GM19239 (cell line): ENCODE measurements around the gene CARD10.
"Not testable (repeated sequence)": the region's sequence is repeated elsewhere in the genome, so short reads cannot be mapped to it uniquely, and the experiment has no call there.

Experiments
- DNase-seq: peaks from one replicate; pipeline ENCODE4 v3.0.0; 2011; ENCODE audit warnings: low spot score; ENCODE audit not compliant: insufficient read length
- FAIRE-seq: peaks from 2 replicates; lab custom pipeline; 2011; peaks lifted over from hg19 to GRCh38; lab: Jason Lieb, UNC

CARD10 gene

DNA sequence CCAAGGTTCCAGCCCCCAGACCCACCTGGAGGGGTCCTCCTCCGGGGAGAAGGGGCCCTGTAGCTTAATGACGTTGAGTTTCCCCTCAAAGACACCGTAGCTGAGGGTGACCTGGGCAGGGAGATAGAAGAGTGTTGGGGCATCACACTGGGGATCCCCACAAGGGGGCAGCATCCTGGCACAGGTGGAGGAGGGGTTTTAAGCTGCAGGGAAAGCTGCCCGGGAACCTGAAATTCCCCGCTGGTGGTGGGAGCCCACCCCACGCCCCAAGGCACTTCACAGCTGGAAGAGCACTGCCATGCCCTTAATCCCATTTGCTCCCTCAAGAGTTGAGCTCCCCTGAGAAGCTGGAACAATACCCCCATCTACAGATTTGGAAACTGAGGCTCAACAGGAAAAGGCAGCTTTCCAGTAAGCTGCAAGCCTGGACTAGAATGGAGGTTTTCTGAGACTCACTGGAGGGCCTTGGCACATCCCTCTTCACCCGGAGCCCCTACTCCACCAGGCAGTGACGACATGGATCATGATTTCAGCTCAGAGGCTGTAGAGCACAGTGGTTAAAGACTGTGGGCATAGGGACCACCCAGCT is 46.7 kb downstream of the CARD10 start:
- DNase-seq = peak; percentile 60
- no peak for FAIRE-seq

DNA sequence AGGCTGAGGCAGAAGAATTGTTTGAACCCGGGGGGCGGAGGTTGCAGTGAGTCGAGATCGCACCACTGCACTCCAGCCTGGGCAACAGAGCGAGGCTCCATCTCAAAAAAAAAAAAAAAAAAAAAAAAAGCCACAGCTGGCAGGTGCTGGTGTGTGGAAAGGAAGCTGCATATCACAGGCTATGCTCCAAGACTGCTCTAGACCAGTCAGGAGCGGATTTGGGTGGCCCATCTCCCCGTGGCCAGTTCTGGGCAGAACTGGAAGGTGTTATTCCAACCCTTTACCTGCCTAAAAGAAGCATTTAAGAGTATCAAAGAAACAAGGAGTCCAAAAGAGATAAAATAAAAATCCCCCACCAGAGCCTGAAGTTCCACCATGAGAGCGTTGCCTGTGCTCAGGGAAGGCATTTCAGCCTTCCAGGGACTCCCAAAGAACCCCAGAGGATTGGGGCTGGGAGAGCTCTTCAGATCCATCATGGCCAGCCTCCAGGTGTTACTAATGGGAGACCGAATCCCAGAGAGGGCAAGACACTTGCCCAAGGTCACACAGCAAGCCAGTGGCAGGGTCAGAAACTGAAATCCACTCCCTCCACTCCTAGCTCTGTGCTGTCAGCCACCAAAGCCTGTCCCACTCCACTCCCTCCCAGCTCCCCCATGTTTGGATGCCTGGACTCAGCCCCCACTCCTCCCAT is 47.3 kb downstream of the CARD10 start:
- DNase-seq = no peak
- FAIRE-seq = no peak

DNA sequence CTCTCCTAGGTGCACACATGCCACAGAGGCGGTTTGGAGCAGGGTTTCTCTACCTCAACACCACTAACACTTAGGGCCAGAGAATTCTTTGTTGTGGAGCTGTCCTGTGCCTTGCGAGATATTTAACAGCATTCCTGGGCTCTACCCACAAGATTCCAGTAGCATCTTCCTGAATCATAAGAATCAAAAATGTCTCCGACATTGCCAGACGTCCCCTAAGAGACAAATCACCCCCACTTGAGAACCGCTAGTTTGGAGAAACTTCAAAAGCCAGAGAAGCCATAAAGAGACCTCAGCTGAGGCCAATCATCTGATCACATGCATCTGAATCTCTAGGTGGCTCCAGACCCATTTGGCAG is 49.1 kb downstream of the CARD10 start:
- FAIRE-seq = no peak
- DNase-seq = no peak

DNA sequence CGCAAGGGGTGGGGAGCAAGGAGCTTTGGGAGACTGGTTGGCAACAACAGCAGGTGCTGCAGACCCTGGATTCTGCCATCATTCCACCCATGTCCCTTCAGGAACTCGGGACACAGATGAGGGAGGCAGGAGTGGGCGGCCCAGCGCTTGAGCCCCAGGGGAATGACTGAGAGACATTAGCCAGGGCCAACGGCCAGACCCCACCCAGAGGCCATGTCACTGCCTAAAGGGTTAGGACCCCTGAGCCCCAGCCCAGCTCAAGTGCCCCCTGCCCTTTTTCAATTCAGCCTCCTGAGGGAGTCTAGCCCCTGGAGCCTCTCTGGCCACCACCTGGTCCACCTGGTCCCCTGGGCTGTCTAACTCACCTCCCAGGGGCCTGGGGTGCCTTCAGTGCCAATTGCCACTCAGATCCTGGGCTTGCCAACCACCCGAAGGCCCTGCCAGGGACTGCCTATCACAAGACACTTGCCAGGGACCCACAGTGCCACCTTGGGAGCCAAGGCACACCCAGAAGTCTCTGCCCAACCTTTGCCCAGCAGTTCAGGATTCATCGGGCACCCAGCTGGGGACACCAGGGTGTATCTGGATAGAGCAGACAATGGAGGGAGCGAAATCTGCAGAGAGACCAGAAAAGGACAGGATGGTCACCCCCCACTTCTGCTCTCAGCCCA is 49.7 kb downstream of the CARD10 start:
- DNase-seq (no peak), FAIRE-seq (no peak)

DNA sequence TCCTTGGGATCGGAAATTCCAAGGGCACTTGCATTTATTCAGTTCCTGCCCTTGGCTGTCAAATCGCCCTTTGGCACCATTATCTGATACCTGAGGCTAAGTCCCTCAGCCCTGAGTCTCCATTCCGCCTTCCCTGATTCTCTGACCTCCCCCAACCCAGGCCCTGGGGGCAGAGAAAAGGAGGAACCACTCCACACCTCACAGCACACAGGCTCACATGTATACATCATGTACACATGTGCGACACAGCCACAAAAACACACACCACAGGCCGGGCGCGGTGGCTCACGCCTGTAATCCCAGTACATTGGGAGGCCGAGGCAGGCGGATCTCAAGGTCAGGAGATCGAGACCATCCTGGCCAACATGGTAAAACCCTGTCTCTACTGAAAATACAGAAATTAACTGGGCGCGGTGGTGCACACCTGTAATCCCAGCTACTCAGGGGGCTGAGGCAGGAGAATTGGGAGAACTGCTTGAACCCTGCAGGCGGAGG is 51.0 kb downstream of the CARD10 start:
- DNase-seq, FAIRE-seq: not testable (repeated sequence)

DNA sequence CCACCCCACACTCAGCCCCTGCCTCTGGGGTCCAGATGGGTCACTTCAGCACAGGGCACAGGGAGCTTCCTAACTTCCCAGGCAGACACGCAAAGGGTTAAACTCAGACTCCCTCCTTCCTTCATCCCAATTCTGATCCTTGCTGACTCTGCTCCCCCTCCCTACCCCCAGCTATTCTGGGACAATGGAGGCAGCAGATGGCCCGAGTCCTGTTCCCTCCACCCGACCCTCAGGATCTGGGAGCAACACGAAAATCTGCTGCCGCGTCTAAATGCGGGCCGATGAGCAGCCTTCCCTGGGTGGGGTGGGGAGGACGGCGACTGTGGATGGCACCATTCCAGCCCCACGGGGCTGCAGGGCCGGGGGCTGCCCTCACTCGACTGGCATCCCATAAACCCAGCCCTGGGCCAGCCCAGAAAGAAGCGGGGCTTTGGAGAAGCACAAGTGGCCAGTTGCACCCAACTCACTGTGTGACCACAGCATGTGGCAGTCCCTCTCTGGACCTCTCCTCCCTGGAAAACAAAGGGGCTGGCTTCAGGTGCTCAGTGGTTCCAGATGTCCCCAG is 51.7 kb downstream of the CARD10 start:
- DNase-seq = no peak
- FAIRE-seq = no peak

DNA sequence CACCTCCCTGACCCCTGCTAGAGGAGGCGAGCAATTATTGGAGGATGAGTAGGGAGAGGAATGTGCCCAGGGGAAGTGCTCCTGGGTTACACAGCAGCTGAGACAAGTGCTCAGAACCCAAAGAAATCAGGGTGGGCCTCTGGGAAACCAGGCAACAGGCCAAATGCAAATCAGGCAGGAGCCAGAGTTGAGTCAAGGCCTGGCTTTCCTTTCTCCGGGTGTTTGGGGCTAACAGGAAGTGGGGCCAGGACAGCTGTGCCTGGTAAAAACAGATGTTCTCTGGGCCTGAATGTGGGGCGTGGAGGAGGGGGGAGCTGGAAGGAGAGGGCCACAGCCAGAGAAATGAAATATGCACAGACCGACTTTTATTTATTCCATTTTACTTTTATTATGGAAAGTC is 55.0 kb downstream of the CARD10 start:
- DNase-seq = peak; percentile 67
- peak; percentile 74 for FAIRE-seq

DNA sequence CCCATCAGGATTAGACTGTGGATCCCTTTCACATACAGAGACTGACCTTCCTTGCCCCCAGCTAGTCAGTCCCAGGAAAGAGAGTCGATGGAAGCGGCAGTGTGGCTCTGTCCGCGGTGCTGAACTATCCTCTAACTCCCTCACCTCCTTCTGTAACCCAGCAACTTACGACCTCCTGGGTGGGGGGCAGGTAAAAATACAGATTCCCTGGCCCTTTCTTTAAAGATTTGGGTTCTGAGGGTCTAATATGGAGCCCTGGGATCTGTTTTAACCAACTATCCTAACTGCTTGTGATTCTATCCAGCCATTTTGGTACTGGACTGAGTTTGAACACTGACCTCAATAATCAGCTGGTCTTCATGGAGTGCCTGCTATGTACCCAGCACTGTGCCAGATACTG is 56.2 kb downstream of the CARD10 start:
- FAIRE-seq = no peak
- no peak for DNase-seq

DNA sequence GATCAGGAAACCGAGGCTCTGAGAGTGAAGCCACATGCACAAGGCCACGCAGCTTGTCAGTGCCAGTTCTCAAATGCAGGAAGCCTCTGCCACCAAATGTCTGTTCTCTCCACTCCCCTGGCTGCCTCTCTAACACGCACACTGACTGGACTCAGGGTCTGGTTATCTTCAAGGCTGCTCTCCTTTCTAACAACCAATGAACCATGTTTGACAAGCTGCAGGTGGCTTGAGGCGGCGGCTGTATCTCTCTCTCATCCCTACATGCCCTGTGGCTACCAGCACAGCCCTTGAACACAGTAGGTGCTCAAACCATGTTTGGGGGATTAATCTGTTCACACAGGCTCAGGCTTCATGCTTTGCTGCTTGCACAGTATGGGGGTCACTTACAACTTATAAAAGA is 56.8 kb downstream of the CARD10 start:
- FAIRE-seq (no peak), DNase-seq (no peak)

DNA sequence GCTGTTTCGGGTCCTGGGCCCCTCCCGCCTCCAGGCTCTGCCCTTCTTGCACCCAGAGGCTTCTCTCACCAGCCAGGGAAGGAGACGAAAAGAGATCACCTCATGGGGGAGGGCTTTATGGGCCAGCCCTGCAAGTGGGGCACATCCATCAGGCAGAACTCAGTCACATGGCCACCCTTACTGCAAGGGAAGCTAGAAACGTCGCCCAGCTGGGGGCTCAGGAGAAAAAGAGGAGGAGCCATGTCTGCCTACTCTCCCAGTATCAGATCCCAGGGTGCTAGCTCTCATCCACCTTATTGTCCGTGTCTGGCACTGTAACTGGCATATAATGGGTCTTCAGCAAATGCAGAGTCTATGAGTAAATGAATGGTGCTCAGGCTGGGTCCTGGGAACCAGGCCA is 57.3 kb downstream of the CARD10 start:
- no peak for FAIRE-seq
- DNase-seq = no peak

DNA sequence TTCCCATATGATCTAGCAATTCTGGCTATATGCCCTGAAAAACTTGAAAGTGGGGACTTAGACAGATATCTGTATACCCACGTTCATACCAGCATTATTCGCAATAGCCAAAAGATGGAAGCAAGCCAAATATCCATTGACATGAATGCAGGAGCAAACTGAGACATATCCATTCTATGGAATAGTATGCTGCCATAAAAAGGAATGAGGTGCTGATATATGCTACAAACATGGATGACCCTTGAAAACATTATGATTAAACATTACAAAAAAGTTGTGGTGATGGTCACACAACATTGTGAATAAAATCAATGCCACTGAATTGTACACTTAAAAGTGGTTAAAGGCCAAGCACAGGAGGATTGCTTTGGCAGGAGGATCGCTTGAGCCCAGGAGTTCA is 58.5 kb downstream of the CARD10 start:
- DNase-seq (no peak), FAIRE-seq (no peak)

DNA sequence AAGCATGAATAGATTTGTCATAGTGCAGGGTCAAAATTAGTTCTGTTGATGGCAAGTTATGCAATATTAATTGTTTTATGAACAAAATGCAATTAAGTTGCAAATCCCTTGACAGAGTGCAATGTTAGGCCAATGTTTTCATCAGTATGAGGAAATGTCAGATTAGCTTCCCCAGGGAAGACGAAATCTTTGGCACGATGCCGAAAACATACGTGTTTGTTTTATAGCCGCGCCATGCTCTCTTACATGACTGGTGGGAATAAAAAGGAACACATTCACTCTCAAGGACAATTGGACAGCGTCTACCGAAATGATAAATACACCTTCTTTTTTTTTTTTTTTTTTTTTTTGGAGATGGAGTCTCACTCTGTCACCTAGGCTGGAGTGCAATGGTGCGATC is 60.0 kb downstream of the CARD10 start:
- no peak for DNase-seq
- no peak for FAIRE-seq

DNA sequence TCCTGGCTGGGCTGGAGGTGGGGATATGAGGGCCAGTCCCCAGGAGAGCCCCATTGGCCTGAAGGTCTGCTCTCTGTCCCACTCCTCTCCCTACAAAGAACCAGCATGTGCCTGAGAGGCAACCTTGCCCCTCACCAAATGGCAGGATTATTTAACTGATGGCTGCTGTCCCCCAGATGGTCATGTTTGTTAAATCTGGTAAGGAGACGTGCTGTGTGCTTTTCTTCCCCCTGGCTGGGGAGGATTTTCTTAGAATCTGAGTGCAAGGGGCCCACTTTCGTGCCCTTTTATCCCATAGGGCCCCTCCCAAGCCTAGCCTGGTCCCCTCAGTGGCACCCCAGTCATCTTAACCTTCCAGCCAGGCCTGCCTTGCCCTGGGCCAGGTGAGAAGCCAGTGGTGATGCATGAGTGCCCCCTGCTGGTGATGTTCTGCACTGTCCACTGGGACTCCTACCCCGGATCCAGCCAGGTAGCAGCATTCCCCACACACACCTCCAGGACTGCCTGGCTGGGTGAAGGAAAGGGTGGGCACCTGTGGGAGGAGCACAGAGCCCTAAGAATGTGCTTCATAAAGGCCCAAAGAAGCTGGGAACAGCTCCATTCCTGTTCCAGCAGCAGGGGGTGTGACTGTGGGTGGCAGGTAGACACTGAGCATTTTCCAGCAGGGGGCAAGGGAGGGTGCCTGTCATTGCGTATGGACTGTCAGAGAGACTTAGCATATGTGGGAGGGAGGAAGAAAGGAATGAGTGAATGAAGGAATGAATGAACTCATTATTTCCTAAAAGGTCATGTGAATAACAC is 61.9 kb downstream of the CARD10 start:
- FAIRE-seq (peak; percentile 90), DNase-seq (peak; percentile 82)

DNA sequence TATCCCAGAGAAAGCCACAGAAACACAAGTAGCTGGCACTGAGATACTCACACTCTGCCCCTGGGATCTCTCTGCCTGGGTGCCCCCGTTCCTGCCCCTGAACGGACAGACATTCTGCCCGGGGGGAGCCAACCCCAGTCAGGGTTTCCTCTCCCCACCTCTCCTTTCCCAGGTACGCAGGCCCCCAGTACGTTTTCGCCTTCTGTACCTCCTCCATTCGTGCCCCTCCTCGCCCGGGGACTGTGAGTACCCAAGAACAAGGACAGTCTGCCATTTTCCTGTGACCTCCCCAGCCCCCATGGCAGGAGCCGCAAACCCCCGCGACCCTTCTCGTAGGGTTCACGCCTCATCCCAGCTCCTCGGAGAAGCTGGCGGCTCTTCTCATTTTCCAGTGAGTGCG is 62.9 kb downstream of the CARD10 start:
- DNase-seq = no peak
- no peak for FAIRE-seq

DNA sequence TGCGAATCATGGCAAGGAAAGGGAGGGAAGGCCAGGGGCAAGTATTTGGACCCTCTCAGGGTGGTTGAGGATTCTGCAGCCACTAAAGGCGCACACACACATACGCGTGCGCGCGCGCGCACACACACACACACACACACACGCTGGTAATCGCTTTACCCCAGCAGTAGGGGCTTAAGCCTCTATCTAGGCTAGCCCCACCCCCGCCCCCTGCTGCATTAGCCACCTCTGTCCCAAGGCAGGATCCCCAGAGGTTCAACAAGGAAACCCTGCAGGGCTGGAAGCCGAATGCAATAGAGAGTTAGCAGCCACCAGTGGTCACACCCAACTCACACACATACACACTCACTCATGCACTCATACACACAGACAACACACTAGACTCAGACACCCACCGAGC is 63.3 kb downstream of the CARD10 start:
- FAIRE-seq (no peak), DNase-seq (no peak)

DNA sequence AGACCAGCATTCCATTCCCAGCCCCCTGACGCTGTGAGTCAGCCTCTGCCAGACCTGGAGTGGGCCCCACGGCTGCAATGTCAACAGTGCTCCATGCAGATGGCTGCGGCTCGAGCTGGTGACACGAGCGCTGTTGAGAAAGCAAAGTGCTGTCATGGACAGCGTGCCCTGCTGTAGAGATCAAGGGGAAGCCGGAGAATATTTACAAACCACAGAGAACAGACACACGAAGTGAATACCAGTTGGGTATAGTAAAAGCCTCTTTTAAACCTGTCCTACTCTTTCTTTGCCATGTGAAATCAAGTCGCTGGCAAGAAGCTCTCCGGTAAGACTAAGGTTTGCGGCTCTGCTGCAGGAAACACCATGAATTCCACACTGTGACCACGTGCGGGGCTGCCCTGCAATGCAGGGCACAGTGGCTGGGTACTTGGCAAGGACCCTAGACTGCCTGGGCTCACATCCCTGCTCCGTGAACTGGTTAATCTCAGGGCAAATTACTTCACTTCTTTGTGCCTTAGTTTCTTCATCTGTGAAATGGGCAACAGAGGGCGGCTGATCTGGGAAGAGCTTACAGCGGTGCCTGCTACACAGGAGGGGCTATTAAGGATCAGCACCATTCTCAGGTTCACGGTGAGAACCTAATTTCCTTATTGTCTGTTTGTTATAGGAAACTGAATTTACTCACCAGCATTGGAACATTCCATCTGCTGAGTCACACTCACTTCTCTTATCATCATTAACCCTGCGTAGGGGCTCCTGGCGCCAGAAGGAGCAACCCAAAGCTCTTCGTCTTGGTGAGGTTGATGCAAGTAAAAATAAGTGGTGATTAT is 64.1 kb downstream of the CARD10 start:
- FAIRE-seq = no peak
- DNase-seq = no peak

DNA sequence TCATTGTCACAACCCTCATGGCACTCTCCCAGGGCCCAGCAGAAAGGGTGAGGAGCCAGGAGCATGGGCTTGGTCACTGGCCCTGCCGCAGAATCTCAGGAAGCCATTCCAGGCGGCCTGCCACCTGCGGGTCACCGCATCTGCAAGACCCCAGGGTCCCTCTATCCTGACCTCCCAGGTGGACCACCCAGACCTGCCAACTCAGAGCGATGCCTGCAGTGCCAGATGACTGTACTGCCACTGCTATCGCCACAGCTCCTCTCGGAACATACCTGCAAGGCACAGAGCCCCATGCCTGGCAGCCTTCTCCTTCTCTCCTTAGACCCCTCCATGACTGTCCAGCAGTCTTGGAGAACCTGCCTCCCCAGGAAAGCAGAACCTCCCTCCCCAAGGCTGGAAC is 65.5 kb downstream of the CARD10 start:
- no peak for FAIRE-seq
- DNase-seq = no peak

DNA sequence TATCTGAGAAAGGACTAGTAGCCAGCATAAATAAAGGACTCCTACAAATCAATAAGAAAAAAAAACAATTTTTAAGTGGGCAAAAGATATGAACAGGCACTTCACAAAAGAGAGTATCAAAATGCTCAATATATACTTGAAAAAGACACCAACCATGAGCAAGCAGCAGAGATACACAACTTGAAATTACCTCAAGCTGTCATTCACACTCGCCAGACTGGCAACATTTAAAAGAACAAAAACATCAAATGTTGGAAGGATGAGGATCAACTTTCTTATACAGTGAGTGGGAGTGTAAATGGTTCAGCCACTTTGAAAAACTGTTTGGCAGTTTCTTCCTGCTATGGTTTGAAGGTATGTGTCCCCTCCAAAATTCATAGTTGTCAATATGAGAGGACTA is 68.0 kb downstream of the CARD10 start:
- DNase-seq (no peak), FAIRE-seq (no peak)

DNA sequence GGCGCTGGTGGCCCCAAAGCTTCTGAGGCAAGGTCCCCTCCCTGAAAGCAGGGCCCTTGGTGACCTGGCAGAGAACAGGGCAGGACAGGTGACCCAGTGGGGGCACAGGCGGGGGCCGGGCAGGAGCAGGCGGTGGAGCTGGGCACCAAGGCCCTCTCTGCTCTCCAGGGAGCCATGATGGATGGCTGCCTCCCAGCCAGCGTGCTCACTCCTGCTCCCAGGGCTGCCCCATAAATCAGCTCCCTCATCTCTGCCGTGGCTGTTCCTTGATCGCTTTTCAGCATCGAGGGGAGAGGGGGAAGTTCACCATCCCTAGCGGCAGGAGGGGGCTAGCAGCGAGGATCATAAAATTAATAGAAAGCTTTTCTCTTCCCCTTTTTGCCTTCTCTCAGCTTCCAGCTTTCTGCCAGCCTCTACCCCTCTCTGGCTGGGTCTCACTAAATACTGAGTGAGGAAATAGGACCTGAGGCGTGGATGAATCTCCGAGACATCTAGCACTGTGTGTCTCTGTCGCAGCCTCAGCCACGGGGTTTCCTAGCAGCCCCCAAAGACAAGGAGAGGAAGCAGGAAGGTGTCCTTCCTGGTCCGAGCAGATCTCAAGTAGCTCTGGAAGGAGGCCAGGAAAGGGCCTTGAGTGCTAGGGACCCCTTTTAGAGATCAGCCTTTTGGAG is 69.7 kb downstream of the CARD10 start:
- FAIRE-seq (no peak), DNase-seq (no peak)
